NCI-H146 treated with DMSO at 0.1 percent for 48 hours (cell line): ENCODE measurements around the gene CD44.

Experiments used
- DNase-seq: peaks from one replicate; lab custom pipeline; 2025; ENCODE audit not compliant: unreplicated experiment; lab: John Stamatoyannopoulos, UW

The CD44 gene

GRCh38 chr11:35250621-35251020 lies 111.7 kb downstream of the CD44 start:
- no peak for DNase-seq

- DNase-seq = no peak
These were observed 114.3 kb downstream of the CD44 start for GRCh38 chr11:35253237-35253636.

GRCh38 chr11:35255514-35255913 lies 116.5 kb downstream of the CD44 start:
- no peak for DNase-seq

- no peak for DNase-seq
These were observed 117.3 kb downstream of the CD44 start for GRCh38 chr11:35256296-35256695.

- no peak for DNase-seq
These were observed 118.3 kb downstream of the CD44 start for GRCh38 chr11:35257281-35257680.

- DNase-seq = no peak
These were observed 120.6 kb downstream of the CD44 start for GRCh38 chr11:35259529-35259928.

- DNase-seq = no peak
These were observed 121.5 kb downstream of the CD44 start for GRCh38 chr11:35260342-35260985.

GRCh38 chr11:35261197-35261596 lies 122.2 kb downstream of the CD44 start:
- no peak for DNase-seq

- no peak for DNase-seq
These were observed 123.1 kb downstream of the CD44 start for GRCh38 chr11:35262056-35262455.

GRCh38 chr11:35262735-35263134 lies 123.8 kb downstream of the CD44 start:
- no peak for DNase-seq

- DNase-seq = no peak
These were observed 126.9 kb downstream of the CD44 start for GRCh38 chr11:35265755-35266454.

GRCh38 chr11:35267504-35267903 lies 128.5 kb downstream of the CD44 start:
- DNase-seq = no peak

- no peak for DNase-seq
These were observed 131.4 kb downstream of the CD44 start for GRCh38 chr11:35270342-35270741.

GRCh38 chr11:35271031-35271430 lies 132.1 kb downstream of the CD44 start:
- DNase-seq = no peak

- DNase-seq = no peak
These were observed 133.5 kb downstream of the CD44 start for GRCh38 chr11:35272391-35272902.

GRCh38 chr11:35274909-35275785 lies 136.2 kb downstream of the CD44 start:
- no peak for DNase-seq

- no peak for DNase-seq
These were observed 136.8 kb downstream of the CD44 start for GRCh38 chr11:35275786-35276170.

GRCh38 chr11:35276396-35277145 lies 137.6 kb downstream of the CD44 start:
- DNase-seq = no peak

GRCh38 chr11:35277827-35278226 lies 138.9 kb downstream of the CD44 start:
- DNase-seq = no peak

- DNase-seq = no peak
These were observed 141.8 kb downstream of the CD44 start for GRCh38 chr11:35280727-35281126.

GRCh38 chr11:35281169-35281688 lies 142.3 kb downstream of the CD44 start:
- no peak for DNase-seq
